Duodenal mucosa (tissue), 2 donors: ENCODE measurements around the gene TTR.

ENCODE experiments used
- H3K27ac ChIP-seq: one replicate; pipeline ENCODE4 v1.7.0; 2013; ENCODE audit warnings: low read depth, low read length
- H3K27me3 ChIP-seq, 2 donors: one replicate each; pipeline ENCODE4 v1.7.0; 2013; ENCODE audit warnings: low read length in 2 of 2, control low read depth in 1 of 2; ENCODE audit not compliant: insufficient read depth in 2 of 2, control insufficient read depth in 1 of 2
- H3K36me3 ChIP-seq, 2 donors: one replicate each; pipeline ENCODE4 v1.7.0; 2013; ENCODE audit warnings: low read length in 2 of 2, control low read depth in 1 of 2; ENCODE audit not compliant: insufficient read depth in 2 of 2, control insufficient read depth in 1 of 2
- H3K4me1 ChIP-seq, 2 donors: one replicate each; pipeline ENCODE4 v1.7.0; 2013; ENCODE audit warnings: low read length in 2 of 2, control low read depth in 1 of 2; ENCODE audit not compliant: insufficient read depth in 2 of 2, control insufficient read depth in 1 of 2
- H3K4me3 ChIP-seq, 2 donors: one replicate each; pipeline ENCODE4 v1.7.0; 2013; ENCODE audit warnings: low read length in 2 of 2, low read depth in 1 of 2
- H3K9ac ChIP-seq, 2 donors: one replicate each; pipeline ENCODE4 v1.7.0; 2013; ENCODE audit warnings: low read length in 2 of 2, low read depth in 1 of 2
- H3K9me3 ChIP-seq, 2 donors: one replicate each; pipeline ENCODE4 v1.7.0; 2013; ENCODE audit warnings: low read length in 2 of 2, control low read depth in 1 of 2; ENCODE audit not compliant: control insufficient read depth in 1 of 2

TTR gene

DNA sequence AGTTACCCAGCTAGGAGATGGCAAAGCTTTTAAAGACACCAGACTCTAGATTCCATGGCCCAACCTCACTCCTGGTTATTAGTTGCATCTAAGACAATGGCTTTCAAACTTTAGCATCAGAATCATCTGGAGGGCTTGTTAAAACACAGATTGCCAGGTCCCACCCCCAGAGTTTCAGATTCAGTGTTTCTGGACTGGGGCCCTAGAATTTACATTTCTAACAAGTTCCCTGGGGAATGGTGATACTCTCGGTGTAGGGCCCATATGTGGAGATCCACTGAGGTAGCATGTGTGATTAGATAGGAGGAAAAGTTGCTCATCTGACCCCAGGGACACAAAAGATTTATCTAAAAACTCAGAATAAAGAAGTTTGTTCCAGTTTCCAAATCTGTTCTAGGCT, 14.5 kb upstream of the TTR start:
- Histone ChIP-seq H3K36me3 (no peaks in the 10 kb centered on the region), H3K4me1 (no peaks in the 10 kb centered on the region), H3K4me3 (no peak overlapping the region), H3K27ac (no peak overlapping the region), H3K9me3 (no peaks in the 10 kb centered on the region), H3K27me3 (no peaks in the 10 kb centered on the region), H3K9ac (no peak overlapping the region)

DNA sequence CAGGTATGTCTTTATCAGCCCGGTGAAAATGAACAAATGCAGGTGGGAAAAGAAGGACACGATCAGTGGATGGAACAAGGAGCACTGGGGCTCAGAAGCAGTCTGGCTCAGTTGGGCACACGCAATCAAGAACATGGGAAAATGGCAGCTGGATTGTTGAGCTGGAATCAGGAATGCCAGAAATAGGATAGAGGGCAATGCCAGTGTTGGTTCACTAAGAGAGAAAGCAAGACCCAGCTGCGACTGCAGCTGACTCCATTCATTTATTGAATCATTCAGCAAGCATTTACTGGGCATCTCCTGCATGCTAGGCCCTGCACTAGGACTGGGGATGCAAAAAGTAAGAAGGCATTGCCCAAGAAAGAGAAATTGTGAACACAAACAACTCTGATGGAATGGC, 13.6 kb upstream of the TTR start:
- no peak overlapping the region for H3K27ac ChIP-seq
- no peaks in the 10 kb centered on the region for H3K9me3 ChIP-seq

DNA sequence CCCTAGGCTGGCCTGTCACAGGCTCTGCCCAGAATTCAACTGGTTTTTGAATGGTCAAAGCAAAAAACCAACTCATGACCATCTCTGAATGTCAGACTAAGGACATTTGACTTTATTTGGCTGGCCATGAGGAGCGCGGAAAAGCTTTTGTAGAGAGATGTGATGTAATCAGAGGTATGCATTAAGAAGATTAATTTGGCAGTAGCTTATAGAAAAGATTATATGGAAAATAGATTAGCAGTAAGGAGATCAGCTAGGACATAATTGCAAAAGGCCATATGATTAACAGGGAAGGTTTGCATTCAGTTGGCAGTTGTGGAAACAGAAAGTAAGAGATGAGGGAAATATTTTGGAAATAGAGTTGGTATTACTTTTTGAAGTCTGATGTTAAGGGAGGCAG, 12.3 kb upstream of the TTR start:
- H3K36me3 ChIP-seq = no peaks in the 10 kb centered on the region
- no peak overlapping the region for H3K9ac ChIP-seq
- H3K27me3 ChIP-seq = no peaks in the 10 kb centered on the region
- H3K27ac ChIP-seq = no peak overlapping the region
- H3K9me3 ChIP-seq = no peaks in the 10 kb centered on the region
- no peak overlapping the region for H3K4me3 ChIP-seq
- no peaks in the 10 kb centered on the region for H3K4me1 ChIP-seq

More for the DNA sequence above, 13.6 kb upstream of the TTR start:
- H3K4me1 ChIP-seq = no peaks in the 10 kb centered on the region
- no peak overlapping the region for H3K4me3 ChIP-seq
- H3K9ac ChIP-seq = no peak overlapping the region
- no peaks in the 10 kb centered on the region for H3K27me3 ChIP-seq
- H3K36me3 ChIP-seq = no peaks in the 10 kb centered on the region

DNA sequence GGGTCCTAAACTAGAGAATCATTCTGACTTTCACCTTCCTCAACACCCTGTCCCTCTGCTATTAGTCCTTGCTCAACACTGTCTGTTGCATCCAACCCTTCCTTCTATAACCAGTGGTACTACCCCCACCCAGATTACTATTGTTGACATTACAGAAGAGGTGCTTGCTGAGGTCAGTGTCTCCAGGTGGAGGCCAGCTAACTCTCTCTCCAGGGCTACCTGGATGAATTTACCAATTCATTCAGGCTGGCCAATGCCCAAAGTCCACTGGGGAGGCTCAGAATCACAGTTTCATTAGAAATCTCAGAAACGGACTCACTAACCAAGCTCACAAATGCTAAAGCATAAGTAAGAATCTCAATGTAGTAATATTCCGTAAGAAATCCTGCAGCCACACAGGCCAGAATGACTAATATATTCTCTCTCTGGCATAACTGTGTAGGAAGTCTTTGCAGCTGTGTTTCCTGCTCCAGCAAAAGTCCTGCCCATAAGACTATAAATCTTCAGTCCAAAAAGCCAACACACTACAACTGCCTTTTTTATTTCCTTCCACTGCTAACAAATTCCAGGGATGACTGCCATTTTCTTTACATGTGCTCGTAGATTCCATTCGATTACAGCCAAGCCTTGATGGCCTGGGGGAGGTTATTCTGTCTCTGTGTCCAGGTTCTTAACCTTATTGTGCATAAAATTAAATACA, 10.0 kb upstream of the TTR start:
- Histone ChIP-seq H3K4me1 (no peaks in the 10 kb centered on the region), H3K4me3 (no peak overlapping the region), H3K9me3 (no peaks in the 10 kb centered on the region), H3K9ac (no peak overlapping the region), H3K36me3 (no peaks in the 10 kb centered on the region), H3K27me3 (no peaks in the 10 kb centered on the region), H3K27ac (no peak overlapping the region)

DNA sequence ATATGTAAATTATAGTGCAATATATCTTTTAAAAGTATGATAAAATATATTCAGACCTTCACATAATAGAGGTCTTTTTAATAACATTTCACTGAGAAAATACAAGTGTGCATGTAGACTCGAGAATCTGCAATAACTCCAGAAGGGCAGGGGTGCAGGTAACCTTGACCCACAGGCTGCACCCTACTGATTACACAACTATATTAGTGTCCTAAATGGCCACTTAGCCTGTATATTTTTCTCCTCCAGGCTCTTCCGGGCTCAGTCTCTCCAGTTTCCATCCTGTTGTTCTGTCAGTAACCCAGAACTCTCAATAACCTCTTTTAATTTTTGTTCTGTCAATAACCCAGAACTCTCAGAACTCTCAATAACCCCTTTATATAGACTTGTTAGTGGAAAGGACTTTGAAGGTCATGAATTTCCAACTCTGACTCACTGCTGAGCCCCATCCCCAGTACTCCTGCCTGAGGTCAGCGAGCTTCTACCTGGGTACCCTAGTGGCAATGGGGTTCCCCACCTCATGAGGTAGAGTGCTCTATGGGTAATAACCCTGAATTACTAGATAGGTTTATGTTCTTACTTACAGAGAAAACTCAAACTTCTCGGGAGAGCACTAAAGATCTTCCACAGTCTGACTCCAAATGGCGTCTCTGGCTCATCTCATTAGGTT, 8.4 kb upstream of the TTR start:
- H3K9ac ChIP-seq = no peak overlapping the region
- no peaks in the 10 kb centered on the region for H3K36me3 ChIP-seq
- H3K9me3 ChIP-seq = no peaks in the 10 kb centered on the region
- no peaks in the 10 kb centered on the region for H3K27me3 ChIP-seq
- no peaks in the 10 kb centered on the region for H3K4me1 ChIP-seq
- no peak overlapping the region for H3K27ac ChIP-seq
- H3K4me3 ChIP-seq = no peak overlapping the region

DNA sequence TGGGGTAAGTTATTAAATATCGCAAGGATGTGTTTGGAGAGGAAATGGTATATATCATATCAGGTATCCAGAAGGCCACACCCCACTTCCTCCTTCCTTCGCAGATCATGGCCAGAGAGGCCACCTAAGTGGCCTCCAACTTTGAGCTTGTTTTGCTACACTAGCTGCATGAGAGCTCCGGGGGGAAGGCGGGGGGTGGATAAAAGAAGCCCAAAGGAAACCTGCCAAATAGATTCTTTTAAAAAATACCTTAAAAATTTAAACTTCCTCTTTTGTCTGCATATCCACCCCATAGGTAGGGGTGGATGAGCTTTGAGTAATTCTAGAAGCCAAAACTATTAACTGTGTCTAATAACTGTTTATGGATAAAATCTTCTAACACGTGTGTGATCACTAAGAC, 5.7 kb upstream of the TTR start:
- no peak overlapping the region for H3K4me3 ChIP-seq
- H3K4me1 ChIP-seq = no peaks in the 10 kb centered on the region
- H3K36me3 ChIP-seq = no peaks in the 10 kb centered on the region
- H3K27ac ChIP-seq = no peak overlapping the region
- H3K9me3 ChIP-seq = no peaks in the 10 kb centered on the region
- H3K27me3 ChIP-seq = no peaks in the 10 kb centered on the region
- H3K9ac ChIP-seq = no peak overlapping the region

DNA sequence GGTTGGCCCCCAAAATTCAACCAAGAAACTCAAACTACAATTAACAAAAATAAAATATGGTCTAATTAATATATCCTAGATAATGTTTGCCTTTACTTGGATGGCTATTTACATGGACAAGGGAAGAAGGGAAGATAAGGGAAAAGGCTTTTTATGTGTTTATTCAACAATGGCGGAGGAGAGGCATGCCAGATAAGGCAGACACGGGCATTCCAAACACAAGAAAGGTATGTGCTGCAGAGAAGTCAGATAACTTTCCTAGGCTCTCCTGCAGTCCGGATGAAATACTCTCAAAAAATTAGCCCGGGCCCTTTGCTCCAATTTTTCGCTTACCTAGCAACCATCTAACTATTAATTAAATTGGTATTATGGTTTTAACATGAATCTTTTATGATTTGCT, 5.1 kb upstream of the TTR start:
- Histone ChIP-seq H3K9ac (no peak overlapping the region), H3K4me1 (peaks cover 0 to 3% of the 10 kb centered on the region in 2 donors), H3K36me3 (no peaks in the 10 kb centered on the region), H3K4me3 (no peak overlapping the region), H3K27ac (no peak overlapping the region), H3K27me3 (no peaks in the 10 kb centered on the region), H3K9me3 (no peaks in the 10 kb centered on the region)

DNA sequence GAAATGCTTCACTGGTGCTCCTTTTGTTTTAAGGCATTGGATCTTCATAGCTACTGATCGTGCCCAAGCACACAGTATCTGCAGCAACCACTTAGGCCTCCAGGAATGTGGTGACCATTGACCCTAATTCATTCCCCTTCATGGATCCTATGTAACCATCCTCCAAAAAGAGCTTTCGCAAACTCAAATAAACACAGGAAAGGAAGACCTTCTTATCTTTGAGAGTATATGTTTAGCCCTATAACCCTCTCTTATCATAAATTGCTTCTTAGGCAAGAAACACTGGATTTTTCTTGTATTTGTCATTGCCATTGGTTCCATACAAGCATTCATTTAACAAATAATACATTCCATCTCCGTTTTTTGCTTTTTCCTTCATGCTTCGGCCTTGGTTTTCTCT, 4.1 kb upstream of the TTR start:
- no peak overlapping the region for H3K4me3 ChIP-seq
- H3K36me3 ChIP-seq = no peaks in the 10 kb centered on the region
- peaks cover 0 to 5% of the 10 kb centered on the region in 2 donors for H3K4me1 ChIP-seq
- H3K9me3 ChIP-seq = no peaks in the 10 kb centered on the region
- H3K27me3 ChIP-seq = no peaks in the 10 kb centered on the region
- H3K27ac ChIP-seq = no peak overlapping the region
- H3K9ac ChIP-seq = no peak overlapping the region

DNA sequence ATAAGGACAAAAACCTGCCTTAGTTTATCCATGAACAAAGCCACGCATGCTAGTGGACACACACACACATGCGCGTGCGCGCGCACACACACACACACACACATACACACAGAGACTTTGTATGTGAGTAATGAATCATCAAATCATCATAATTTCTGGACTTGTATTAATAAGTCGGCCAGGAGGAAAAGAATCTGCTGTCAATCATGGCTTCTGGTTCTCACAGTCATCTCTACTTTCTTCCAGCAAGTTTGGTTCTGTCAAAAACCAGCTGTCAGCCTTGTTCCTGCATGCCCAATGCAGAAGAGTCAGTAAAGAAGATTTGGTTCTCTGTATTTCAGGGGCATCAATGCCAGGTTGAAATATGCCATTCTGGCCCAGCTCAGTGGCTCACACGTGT, 1.1 kb upstream of the TTR start:
- Histone ChIP-seq H3K27ac (no peak overlapping the region), H3K4me3 (no peak overlapping the region), H3K36me3 (no peaks in the 10 kb centered on the region), H3K9me3 (no peaks in the 10 kb centered on the region), H3K27me3 (no peaks in the 10 kb centered on the region), H3K9ac (no peak overlapping the region), H3K4me1 (peaks cover 0 to 5% of the 10 kb centered on the region in 2 donors)

DNA sequence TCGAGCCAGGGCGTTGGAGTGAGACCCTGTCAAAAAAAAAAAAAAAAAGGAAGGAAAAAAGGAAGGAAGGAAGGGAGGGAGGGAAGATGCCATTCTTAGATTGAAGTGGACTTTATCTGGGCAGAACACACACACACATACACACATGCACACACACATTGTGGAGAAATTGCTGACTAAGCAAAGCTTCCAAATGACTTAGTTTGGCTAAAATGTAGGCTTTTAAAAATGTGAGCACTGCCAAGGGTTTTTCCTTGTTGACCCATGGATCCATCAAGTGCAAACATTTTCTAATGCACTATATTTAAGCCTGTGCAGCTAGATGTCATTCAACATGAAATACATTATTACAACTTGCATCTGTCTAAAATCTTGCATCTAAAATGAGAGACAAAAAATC, 564 bp upstream of the TTR start:
- no peak overlapping the region for H3K27ac ChIP-seq
- H3K4me3 ChIP-seq = no peak overlapping the region
- no peaks in the 10 kb centered on the region for H3K36me3 ChIP-seq

More for the DNA sequence above, 564 bp upstream of the TTR start:
- H3K4me1 ChIP-seq = peaks cover 0 to 5% of the 10 kb centered on the region in 2 donors
- H3K9ac ChIP-seq = no peak overlapping the region
- no peaks in the 10 kb centered on the region for H3K27me3 ChIP-seq
- H3K9me3 ChIP-seq = no peaks in the 10 kb centered on the region
